ENCODE measurements around the gene THOC7.

The THOC7 gene

GRCh38 chr3:63819151-63819398 lies 44.5 kb downstream of the THOC7 start, which contains the start of gene C3orf49:
Gene C3orf49 (plus strand): TSS chr3:63819299. CDS start chr3:63819472, 173 bp downstream.
- Histone ChIP-seq H2AFZ (ENCODE audit: low read depth, low read length) (no peak within 1 kb of the TSS), H3K27me3 (ENCODE audit: low read depth, low read length) (no peaks in the 10 kb centered on the region), H3K4me3 (ENCODE audit: low read length) (no peak within 1 kb of the TSS), H3K9me3 (ENCODE audit: insufficient read depth, low read length) (no peaks in the 10 kb centered on the region), H3K4me2 (ENCODE audit: low read length) (no peak within 1 kb of the TSS), H4K20me1 (ENCODE audit: insufficient read depth, low read length) (no peaks in the 10 kb centered on the region), H3K4me1 (ENCODE audit: low read length) (no peaks in the 10 kb centered on the region), H3K79me2 (ENCODE audit: low read length) (no peaks in the 10 kb centered on the region), H3K9ac (ENCODE audit: low read length) (no peak within 1 kb of the TSS), H3K36me3 (replicated peaks; ENCODE audit: low read depth, low read length) (no peaks in the 10 kb centered on the region), H3K27ac (ENCODE audit: low read length) (no peak within 1 kb of the TSS)
- TF ChIP-seq, protein P1, sequence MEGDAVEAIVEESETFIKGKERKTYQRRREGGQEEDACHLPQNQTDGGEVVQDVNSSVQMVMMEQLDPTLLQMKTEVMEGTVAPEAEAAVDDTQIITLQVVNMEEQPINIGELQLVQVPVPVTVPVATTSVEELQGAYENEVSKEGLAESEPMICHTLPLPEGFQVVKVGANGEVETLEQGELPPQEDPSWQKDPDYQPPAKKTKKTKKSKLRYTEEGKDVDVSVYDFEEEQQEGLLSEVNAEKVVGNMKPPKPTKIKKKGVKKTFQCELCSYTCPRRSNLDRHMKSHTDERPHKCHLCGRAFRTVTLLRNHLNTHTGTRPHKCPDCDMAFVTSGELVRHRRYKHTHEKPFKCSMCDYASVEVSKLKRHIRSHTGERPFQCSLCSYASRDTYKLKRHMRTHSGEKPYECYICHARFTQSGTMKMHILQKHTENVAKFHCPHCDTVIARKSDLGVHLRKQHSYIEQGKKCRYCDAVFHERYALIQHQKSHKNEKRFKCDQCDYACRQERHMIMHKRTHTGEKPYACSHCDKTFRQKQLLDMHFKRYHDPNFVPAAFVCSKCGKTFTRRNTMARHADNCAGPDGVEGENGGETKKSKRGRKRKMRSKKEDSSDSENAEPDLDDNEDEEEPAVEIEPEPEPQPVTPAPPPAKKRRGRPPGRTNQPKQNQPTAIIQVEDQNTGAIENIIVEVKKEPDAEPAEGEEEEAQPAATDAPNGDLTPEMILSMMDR (IDR thresholded peaks at IDR 0.05; ENCODE audit: low read depth, low read length) = no peak
- no peak for TF ChIP-seq EZH2phosphoT487 (IDR thresholded peaks at IDR 0.05; ENCODE audit: low read depth)

DNA sequence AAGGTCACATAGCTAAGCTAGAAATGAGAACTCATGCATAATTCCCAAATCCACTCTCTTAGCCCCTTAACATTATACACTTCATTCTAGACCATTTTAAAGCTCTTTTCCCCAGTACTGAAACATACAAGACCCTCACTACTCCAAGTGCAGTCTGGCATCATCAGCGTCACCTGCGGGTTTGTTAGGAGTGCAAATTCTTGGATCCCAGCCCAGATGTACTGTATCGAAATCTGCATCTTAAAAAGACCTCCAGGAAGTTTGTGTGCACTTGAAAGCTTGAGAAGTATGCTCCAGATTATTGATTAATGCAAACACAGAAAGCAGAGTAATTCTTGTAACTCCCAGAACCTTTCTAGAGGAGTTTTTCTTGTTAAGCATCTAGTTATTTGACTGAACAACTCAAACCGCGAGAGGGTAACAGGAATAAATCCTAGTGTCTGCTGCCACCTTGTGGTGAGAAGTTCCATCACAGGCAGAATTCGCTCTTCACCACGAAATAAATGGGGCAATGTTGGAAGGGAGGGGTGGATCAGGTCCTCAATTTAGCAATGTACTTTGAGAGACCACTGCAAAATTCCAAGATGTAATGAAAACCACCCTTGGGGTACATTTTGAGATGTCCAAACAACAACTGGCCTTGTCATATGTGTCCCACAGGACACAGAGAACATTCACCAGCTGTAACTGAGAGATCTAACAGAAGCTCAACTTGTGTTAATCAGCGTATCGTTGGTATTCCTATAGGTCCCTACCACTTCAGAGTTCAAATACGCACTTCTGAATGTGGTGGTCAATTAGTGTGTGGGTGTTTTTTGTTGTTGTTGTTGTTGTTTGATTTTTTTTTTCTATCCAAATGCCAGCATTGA lies 45.1 kb downstream of the THOC7 start:
- Histone ChIP-seq H3K4me3 (ENCODE audit: low read length) (no peak overlapping the region), H3K4me1 (ENCODE audit: low read length) (no peaks in the 10 kb centered on the region), H2AFZ (ENCODE audit: low read depth, low read length) (no peak overlapping the region), H3K79me2 (ENCODE audit: low read length) (no peaks in the 10 kb centered on the region), H3K27me3 (ENCODE audit: low read depth, low read length) (no peaks in the 10 kb centered on the region), H3K9me3 (ENCODE audit: insufficient read depth, low read length) (no peaks in the 10 kb centered on the region), H4K20me1 (ENCODE audit: insufficient read depth, low read length) (no peaks in the 10 kb centered on the region), H3K9ac (ENCODE audit: low read length) (no peak overlapping the region), H3K27ac (ENCODE audit: low read length) (no peak overlapping the region), H3K36me3 (replicated peaks; ENCODE audit: low read depth, low read length) (peaks cover 3% of the 10 kb centered on the region), H3K4me2 (ENCODE audit: low read length) (no peak overlapping the region)
- TF ChIP-seq, protein P1 (IDR thresholded peaks at IDR 0.05; ENCODE audit: low read depth, low read length) = peak; percentile 93
- no peak for TF ChIP-seq EZH2phosphoT487 (IDR thresholded peaks at IDR 0.05; ENCODE audit: low read depth)

DNA sequence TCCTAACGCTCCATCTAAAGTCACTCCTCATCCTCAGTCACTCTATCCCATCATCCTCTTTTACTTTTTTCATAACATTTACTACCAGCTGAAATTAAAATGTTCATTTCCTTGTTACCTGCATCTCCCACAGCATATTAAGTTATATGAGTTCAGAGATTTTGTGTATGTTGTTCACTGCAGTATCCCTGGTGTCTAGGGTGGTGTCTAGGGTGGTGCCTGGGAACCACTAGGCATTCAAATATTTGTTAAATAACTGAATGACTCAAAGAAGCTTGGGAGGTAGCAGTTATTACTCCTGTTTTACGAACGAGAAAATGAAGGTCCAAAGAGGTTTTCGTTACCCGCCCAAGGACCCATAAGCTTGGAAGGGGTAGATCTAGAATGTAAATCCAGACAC lies 46.4 kb downstream of the THOC7 start:
- Histone ChIP-seq H3K9ac (ENCODE audit: low read length) (no peak overlapping the region), H3K4me3 (ENCODE audit: low read length) (no peak overlapping the region), H3K9me3 (ENCODE audit: insufficient read depth, low read length) (no peaks in the 10 kb centered on the region), H3K27ac (ENCODE audit: low read length) (no peak overlapping the region), H3K4me2 (ENCODE audit: low read length) (no peak overlapping the region), H3K27me3 (ENCODE audit: low read depth, low read length) (no peaks in the 10 kb centered on the region), H3K36me3 (replicated peaks; ENCODE audit: low read depth, low read length) (peaks cover 5% of the 10 kb centered on the region), H4K20me1 (ENCODE audit: insufficient read depth, low read length) (no peaks in the 10 kb centered on the region), H2AFZ (ENCODE audit: low read depth, low read length) (no peak overlapping the region), H3K4me1 (ENCODE audit: low read length) (no peaks in the 10 kb centered on the region), H3K79me2 (ENCODE audit: low read length) (no peaks in the 10 kb centered on the region)
- TF ChIP-seq EZH2phosphoT487 (IDR thresholded peaks at IDR 0.05; ENCODE audit: low read depth) = no peak
- TF ChIP-seq, protein P1 (IDR thresholded peaks at IDR 0.05; ENCODE audit: low read depth, low read length) = no peak

- Histone ChIP-seq H3K4me3 (ENCODE audit: low read length) (no peak overlapping the region), H3K27ac (ENCODE audit: low read length) (no peak overlapping the region), H3K9ac (ENCODE audit: low read length) (no peak overlapping the region), H3K36me3 (replicated peaks; ENCODE audit: low read depth, low read length) (peaks cover 5% of the 10 kb centered on the region), H4K20me1 (ENCODE audit: insufficient read depth, low read length) (no peaks in the 10 kb centered on the region), H3K79me2 (ENCODE audit: low read length) (no peaks in the 10 kb centered on the region), H3K27me3 (ENCODE audit: low read depth, low read length) (no peaks in the 10 kb centered on the region), H2AFZ (ENCODE audit: low read depth, low read length) (no peak overlapping the region), H3K9me3 (ENCODE audit: insufficient read depth, low read length) (no peaks in the 10 kb centered on the region), H3K4me2 (ENCODE audit: low read length) (no peak overlapping the region), H3K4me1 (ENCODE audit: low read length) (no peaks in the 10 kb centered on the region)
- TF ChIP-seq, protein P1 (IDR thresholded peaks at IDR 0.05; ENCODE audit: low read depth, low read length) = no peak
- TF ChIP-seq EZH2phosphoT487 (IDR thresholded peaks at IDR 0.05; ENCODE audit: low read depth) = no peak
Observed at GRCh38 chr3:63814237-63814636, 49.4 kb downstream of the THOC7 start.
